Esophagus muscularis mucosa (tissue), 3 donors: ENCODE measurements around the gene RXRA.

Experiments used
- POLR2AphosphoS5 ChIP-seq, 2 donors: sonication (generic); formaldehyde crosslinking; IDR thresholded peaks; one replicate each; pipeline ENCODE4 v1.6.1; 2017; ENCODE audit warnings: antibody characterized with exemption in 2 of 2
- TF ChIP-seq, protein P1 (sequence below), 3 experiments: fragments of 200-600 bp in 2 of 3; fragments of 450-650 bp in 1 of 3; sonication (generic) in 2 of 3; IDR thresholded peaks; one replicate each; pipeline ENCODE4 v1.5.1; 2017 to 2019; ENCODE audit warnings: antibody characterized with exemption in 3 of 3, mild to moderate bottlenecking in 2 of 3, moderate library complexity in 1 of 3

DNA sequence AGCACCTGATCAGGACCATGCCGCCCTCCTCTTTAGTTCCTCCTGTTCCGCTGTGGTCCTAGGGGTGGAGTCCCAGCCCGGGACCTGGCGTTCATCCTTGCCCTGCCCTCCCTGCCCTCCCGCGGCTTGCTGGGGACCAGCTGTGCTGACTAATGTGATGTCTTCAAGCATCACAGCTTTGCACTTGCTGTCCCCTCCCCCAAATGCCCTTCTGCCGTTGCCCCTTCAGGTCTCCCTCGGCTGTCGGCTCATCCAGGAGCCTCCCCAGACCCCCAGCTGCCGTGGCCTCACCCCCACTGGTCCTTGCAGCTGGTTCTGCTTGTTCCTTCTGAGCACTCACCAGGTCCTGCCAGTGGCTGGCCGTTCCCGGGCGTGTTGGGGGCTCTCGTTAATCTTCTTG is 19.9 kb downstream of the RXRA start:
- no peak for TF ChIP-seq POLR2AphosphoS5 (IDR thresholded peaks at IDR 0.05)
- TF ChIP-seq, protein P1, sequence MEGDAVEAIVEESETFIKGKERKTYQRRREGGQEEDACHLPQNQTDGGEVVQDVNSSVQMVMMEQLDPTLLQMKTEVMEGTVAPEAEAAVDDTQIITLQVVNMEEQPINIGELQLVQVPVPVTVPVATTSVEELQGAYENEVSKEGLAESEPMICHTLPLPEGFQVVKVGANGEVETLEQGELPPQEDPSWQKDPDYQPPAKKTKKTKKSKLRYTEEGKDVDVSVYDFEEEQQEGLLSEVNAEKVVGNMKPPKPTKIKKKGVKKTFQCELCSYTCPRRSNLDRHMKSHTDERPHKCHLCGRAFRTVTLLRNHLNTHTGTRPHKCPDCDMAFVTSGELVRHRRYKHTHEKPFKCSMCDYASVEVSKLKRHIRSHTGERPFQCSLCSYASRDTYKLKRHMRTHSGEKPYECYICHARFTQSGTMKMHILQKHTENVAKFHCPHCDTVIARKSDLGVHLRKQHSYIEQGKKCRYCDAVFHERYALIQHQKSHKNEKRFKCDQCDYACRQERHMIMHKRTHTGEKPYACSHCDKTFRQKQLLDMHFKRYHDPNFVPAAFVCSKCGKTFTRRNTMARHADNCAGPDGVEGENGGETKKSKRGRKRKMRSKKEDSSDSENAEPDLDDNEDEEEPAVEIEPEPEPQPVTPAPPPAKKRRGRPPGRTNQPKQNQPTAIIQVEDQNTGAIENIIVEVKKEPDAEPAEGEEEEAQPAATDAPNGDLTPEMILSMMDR (IDR thresholded peaks at IDR 0.05), result no peak
